HL-60 (cell line): ENCODE data around the gene PTPN1.

ENCODE experiments used
- DNase-seq, 2 experiments: peaks; one replicate each; pipeline ENCODE4 v3.0.0-alpha.2; 2010 to 2020; ENCODE audit warnings: low read depth in 1 of 2, low spot score in 1 of 2
- H3K27ac ChIP-seq: fragments of 250-450 bp; sonication (Bioruptor Pico); replicated peaks from 2 replicates; pipeline ENCODE4 v1.5.1; 2020; ENCODE audit warnings: mild to moderate bottlenecking, moderate library complexity
- H3K27me3 ChIP-seq: fragments of 250-450 bp; sonication (Bioruptor Pico); 2 replicates; pipeline ENCODE4 v1.5.1; 2021; ENCODE audit warnings: mild to moderate bottlenecking, moderate library complexity; ENCODE audit not compliant: insufficient read depth, poor library complexity, severe bottlenecking
- H3K4me3 ChIP-seq: replicated peaks from 2 replicates; pipeline ENCODE4 v1.5.1; 2011; ENCODE audit warnings: mild to moderate bottlenecking, control low read depth, low read length; ENCODE audit not compliant: insufficient read depth
- CTCF ChIP-seq: IDR thresholded peaks from one replicate; pipeline ENCODE4 v1.5.1; 2011; ENCODE audit warnings: low read length, control low read depth, inconsistent platforms; ENCODE audit not compliant: insufficient read depth
- GABPA ChIP-seq: IDR thresholded peaks from 2 replicates; pipeline ENCODE4 v1.6.1; 2012; ENCODE audit warnings: low read depth
- POLR2AphosphoS5 ChIP-seq: IDR thresholded peaks from 2 replicates; pipeline ENCODE4 v1.6.1; 2012; ENCODE audit warnings: low read depth
- REST ChIP-seq: IDR thresholded peaks from 2 replicates; pipeline ENCODE4 v1.6.1; 2012; ENCODE audit warnings: low read depth; ENCODE audit not compliant: insufficient replicate concordance
- SPI1 ChIP-seq: IDR thresholded peaks from 2 replicates; pipeline ENCODE4 v1.6.1; 2012; ENCODE audit warnings: low read depth, mild to moderate bottlenecking, borderline replicate concordance

Gene PTPN1

GRCh38 chr20:50625986-50626677 is 115.9 kb downstream of the PTPN1 start:
- no peak overlapping the region for H3K27ac ChIP-seq
- H3K4me3 ChIP-seq: no peak overlapping the region
- no peaks in the 10 kb centered on the region for H3K27me3 ChIP-seq
- DNase-seq: peak; percentile 41 to 62
- TF ChIP-seq GABPA (no peak), SPI1 (peak; percentile 57; the same call in 1 of the 2 replicates), POLR2AphosphoS5 (no peak), CTCF (peak; percentile 58), REST (no peak)

- TF ChIP-seq POLR2AphosphoS5: no peak
- TF ChIP-seq CTCF: no peak
- TF ChIP-seq GABPA: no peak
- TF ChIP-seq REST: no peak
- TF ChIP-seq SPI1: no peak
- DNase-seq: no peak
- Histone ChIP-seq H3K27ac (no peak overlapping the region), H3K27me3 (no peaks in the 10 kb centered on the region), H3K4me3 (no peak overlapping the region)
Measured at GRCh38 chr20:50627747-50628146, 117.6 kb downstream of the PTPN1 start.

GRCh38 chr20:50628332-50628731 is 118.1 kb downstream of the PTPN1 start:
- H3K27me3 ChIP-seq: no peaks in the 10 kb centered on the region

More at GRCh38 chr20:50628332-50628731, 118.1 kb downstream of the PTPN1 start:
- no peak for TF ChIP-seq REST
- no peak for TF ChIP-seq CTCF
- TF ChIP-seq POLR2AphosphoS5: no peak
- TF ChIP-seq GABPA: no peak
- no peak for TF ChIP-seq SPI1
- no peak overlapping the region for H3K27ac ChIP-seq
- DNase-seq: no peak
- no peak overlapping the region for H3K4me3 ChIP-seq
